ENCODE results near the gene NXN.
"Not testable (repeated sequence)": the region's sequence is repeated elsewhere in the genome, so short reads cannot be mapped to it uniquely, and the experiment has no call there.

DNA sequence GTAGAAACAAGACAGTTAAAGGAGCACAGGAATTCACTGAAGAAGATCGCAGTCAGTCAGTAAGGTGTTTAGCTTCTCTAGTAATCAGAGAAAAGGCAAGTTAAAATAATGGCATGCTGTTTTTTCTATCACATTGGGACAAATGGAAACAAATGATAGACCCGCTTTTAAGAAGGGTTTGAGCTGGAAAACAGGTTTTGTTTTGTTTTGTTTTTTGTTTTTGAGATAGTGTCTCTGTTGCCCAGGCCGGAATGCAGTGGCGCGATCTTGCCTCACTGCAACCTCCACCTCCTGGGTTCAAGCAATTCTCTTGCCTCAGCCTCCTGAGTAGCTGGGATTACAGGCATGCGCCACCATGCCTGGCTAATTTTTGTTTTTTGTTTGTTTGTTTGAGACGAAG lies 193.7 kb downstream of the NXN start:
- TF ChIP-seq YY1 (IDR thresholded peaks at IDR 0.05; ENCODE audit: insufficient read depth, insufficient read length); SUZ12 (IDR thresholded peaks at IDR 0.05; ENCODE audit: extremely low read depth, insufficient read depth, insufficient read length): not testable (repeated sequence)

Data from NT2/D1 (cell line).